Activated CD8-positive, alpha-beta memory T cell treated with anti-CD3 and anti-CD28 coated beads for 36 hours (primary cell): ENCODE data around the gene RFPL3. TPM values are rescaled to one million over a fixed set of nuclear protein-coding genes. Genes with fewer than 3 reads are reported as not detected.
"Not testable (repeated sequence)": the region's sequence is repeated elsewhere in the genome, so short reads cannot be mapped to it uniquely, and the experiment has no call there.

Source experiments
- CTCF ChIA-PET: fragments of 350-600 bp; sonication (Branson Sonifier 250); formaldehyde crosslinking; loops from one replicate; lab custom pipeline; 2021; ENCODE audit warnings: antibody characterized with exemption; lab: Charles Lee
- POLR2A ChIA-PET: fragments of 350-600 bp; sonication (Branson Sonifier 250); formaldehyde crosslinking; loops from one replicate; lab custom pipeline; 2021; ENCODE audit warnings: antibody characterized with exemption; lab: Charles Lee
- total RNA-seq, 2 experiments: library from RNA; stranded (reverse); gene quantifications; one replicate each; pipeline ENCODE4 v1.2.3, GENCODE V29; 2021

The RFPL3 gene
- total RNA-seq, 2 experiments from 2014 or later: not detected

DNA sequence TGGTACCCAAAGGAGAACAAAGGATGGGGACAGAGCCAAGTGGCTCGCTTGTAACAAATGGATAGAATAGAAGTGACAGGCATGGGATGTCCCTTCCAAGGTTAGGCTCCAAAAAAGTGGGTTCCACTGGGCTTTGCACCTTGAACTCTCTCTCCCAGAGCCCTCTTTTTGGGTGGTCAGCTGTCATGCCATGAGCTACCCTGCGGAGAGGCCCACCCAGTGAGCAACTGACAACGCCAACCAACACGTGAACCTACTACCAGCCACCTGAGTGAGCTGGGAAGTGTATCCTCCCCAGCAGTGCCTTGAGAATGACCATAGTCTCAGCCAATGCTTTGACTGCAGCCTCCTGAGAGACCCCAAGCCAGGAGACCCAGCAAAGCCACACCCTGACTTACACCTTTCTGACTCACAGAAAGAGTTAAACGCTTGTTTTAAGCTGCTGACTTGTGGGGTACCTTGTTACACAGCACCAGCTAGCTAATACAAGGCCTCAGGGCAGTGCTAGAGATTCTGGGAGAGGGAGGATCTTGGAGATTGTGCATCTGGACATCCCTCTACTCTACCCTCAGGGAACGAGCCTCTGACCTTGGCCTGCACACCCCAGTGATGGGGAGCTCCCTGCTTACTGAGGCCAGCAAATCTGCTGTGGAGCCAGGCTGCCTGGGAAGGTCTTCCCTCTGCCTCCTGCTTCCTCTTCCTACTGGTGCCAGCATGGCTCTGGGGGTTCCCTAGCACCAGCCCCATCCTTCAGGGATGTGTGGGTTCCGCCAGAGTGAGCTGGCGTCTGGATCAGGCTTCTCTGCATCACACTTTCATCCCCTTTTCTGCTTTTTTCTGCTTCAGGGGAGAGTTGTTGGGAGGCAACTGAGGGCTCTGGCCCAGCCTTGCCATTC, 29.1 kb upstream of the RFPL3 start:
- CTCF ChIA-PET: no interaction called here
- POLR2A ChIA-PET: no interaction called here

DNA sequence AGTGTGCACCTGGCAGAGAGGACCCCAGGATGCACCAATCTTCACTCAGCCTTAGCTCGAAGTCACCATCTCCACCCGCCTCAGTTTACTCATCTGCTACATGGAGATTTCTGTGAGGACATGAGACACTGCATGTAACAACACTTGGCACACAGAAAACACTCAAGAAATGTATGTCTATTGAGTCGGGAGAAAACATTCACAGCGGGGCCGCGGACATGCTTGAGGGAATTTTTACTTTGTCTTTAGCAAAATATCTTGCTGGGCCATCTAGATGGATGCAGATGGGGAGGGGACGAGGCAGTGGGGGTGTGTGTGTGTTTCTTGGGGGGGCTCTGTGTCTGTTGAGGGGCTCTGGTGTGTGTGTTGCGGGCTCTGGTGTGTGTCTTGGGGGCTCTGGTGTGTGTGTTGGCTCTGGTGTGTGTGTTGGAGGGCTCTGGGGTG, 28.4 kb upstream of the RFPL3 start:
- CTCF ChIA-PET: no interaction called here
- POLR2A ChIA-PET: no interaction called here

DNA sequence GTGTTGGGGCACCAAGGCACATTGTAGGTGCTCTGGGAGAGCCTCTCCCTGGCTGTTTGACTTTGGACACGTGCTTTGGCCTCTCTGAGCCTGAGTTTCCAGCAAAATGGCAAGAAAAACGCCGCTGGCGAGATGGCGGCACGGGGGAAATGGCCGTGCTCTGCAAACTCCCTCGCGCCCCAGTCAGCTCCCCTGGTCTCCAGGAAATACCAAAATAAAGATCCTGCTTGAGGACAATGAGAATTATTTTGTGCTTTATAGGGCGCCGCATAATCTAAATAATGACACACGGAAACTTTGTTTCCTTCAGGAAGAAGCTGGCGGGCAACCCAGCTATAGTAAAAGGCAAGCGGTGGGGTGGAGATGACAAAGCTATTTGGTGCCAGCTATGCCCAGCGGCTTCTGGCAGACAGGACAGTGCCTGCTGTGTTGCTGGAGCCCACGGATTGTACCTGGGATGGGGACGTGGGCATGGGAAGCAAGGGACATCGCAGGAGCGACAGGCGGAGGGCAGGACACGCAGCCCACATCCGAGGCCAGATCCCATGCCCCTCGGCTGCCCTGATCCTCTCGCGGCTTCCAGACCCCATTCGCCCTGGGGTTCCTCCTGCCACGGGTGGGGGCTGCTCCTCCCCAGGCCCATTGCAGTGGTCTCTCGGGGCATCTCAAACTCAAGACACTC, 26.3 kb upstream of the RFPL3 start:
- POLR2A ChIA-PET: no interaction called here
- CTCF ChIA-PET: no interaction called here

DNA sequence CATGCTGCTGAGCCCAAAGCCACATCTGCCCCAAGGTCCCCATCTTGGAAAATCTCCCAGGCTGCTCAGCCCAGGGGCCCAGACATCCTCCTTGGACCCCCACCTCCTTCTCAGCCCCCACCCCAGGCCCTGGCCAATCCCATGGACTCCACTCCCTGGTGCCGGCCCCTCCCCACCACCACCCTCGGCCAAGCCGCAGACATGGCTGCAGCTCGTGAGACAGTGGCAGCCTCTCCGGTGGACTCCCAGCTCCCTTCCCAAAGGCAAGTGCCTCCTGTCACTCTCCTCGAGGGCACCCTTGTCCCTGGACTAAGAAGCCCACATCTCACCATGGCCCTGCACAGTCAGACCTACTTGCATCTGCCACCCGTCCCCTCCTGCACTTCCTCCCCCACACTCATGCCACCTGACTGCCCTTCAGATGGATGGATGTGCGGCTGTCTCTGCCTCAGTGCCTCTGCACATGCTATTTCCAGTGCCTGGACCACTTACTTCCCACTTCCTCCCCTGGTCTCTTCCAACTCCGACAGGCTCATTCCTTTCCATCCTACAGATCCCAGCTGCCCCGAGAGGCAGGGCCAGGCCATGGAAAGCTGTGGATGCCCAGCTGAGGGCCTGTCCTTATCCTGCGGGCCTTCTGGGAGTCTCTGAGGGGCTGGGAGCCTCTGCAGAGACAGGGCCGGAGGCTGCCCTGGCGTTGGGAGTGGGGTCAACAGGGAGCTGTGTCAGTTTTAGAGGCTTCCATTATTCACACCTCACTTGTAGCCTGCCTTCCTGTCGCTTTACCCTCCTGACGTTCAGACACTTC, 25.5 kb upstream of the RFPL3 start:
- CTCF ChIA-PET: no interaction called here
- POLR2A ChIA-PET: no interaction called here

DNA sequence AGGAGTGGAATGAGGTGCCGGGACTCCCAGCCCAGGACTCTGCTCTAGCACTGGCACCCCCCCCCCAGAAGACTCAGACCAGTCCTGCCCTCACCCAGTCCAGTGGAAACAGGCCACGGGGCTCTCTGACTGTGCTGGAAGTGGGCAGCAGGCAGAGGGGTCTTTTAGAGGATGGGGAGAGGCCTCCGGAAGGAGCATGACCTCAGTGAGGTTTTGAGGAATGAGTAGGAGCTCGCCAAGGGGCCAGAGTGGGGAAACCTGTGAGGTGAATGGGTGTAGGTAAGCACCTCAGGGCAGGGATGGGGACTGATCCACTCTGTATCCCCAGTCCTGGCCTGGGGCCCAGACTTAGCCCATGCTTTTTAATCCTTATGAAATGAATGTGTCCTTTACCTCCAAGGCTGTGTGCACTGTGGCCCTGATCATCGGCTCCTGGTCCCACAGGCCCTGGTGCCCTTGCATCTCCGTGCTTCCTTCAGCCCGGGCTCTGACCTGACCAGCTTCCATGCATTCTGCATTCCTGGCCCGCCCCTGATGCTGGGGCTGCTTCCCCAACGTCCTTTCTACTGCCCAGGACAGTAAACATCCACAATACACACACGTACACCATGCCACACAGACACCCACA, 24.4 kb upstream of the RFPL3 start:
- POLR2A ChIA-PET: no interaction called here
- CTCF ChIA-PET: no interaction called here

DNA sequence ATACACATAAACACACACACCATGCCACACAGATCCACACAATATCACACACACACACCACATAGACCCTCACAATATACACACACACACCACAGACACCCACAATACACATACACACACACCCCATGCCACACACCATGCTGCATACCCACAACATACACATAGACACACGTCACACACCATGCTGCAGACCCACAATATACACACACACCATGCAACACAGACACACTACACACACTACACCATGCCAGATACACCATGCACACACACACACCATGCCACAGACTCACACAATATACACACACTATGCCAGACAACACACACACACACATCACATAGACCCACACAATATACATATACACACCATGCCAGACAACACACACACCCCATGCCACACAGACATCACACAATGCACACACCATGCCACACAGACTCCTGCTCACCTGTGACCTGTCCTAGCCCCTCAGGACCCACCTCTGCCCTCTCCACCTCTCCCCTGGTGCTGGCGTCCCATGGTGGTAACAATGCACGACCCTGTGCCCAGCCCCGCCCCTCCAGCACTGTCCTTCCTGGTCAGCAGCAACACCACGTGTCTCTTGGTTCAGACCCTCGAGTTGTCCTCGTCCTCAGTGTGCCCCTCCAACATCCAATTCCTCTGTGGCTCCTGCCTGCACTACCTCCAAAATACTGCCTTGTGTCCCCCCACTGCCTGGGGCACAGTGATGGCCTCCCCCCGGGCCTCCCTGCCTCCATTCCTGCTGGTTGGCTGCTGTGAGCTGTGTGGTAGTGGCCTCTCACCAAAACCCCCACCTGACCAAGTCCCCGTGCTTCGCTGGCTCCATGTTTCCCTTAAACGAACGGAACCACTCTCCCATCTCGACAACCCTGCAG, 23.7 kb upstream of the RFPL3 start:
- ChIA-PET POLR2A (no interaction called here), CTCF (no interaction called here)

DNA sequence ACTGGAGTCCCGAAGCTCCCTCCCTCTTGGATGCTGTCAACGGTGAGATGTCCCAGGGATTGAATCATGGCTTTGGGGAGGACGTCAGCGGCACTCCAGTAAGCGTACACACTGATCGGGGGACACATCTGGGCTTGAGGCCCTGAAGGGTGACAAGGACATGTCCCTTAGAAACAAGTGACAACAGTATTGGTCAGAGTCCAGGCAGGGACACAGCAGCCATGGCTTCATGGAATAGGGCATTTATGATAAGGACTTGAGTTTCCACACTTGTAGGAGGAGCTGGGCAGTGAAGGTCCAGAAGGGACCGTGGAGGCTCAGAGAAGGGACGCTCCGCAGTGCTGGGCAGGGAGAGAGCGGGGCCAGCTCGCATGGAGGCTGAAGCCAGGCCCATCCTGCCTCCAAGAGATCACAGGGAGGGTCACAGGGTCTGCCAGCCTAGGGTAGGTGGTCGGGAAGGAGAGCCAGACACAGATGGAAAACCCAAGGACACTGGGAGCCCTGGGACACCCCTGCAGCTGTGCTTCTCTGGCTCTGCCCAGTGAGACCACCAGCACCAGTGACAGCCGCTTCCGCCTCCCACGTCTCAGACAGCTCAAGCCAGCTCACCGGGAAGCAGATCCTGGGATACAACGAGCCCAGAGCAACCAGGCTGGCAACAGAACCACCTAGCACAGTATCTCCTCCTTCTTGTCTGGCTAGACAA, 22.9 kb upstream of the RFPL3 start:
- ChIA-PET POLR2A (no interaction called here), CTCF (no interaction called here)

DNA sequence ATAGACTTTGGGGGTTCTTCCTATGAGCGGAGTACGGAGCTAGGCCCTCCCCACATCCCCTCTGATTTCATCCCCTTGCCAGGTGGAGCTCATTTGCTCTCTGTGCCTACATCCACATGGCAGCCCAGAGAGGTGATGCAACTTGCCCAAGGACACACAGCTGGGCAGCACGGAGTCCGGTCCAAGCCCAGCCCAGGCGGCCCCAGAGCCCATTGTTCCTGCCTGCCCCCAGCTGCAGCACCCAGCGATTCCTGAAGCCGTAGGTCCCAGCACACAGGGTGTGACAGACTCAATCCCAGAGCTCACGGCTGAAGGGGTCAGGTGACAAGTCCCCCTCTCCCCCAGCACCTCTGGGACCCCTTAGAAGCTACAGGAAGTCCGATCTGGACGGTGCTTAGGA, 22.2 kb upstream of the RFPL3 start:
- ChIA-PET CTCF (no interaction called here), POLR2A (no interaction called here)

DNA sequence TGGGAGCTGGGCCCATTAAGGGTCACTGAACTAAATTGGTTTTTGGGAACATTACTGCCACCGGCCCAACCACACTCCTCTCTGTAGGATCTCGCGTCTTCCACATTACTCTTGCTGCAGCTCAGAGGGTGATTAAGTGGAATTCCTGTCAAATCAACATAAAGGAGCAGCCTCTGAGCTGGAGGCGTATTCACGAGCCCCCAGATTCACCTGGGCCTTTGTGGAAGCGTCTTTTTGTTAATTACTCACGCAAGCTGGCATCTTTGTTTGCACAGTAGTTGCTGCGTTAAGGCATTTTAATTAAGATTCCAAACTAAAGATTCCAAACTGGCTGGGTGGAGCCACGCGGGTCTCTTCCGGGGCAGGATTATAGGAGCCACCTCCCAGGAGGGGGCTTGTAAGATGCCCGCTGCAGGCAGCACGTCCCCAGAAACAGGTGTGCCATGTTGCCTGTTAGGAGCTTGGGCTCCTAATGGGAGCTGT, 21.5 kb upstream of the RFPL3 start:
- ChIA-PET POLR2A (no interaction called here), CTCF (no interaction called here)

DNA sequence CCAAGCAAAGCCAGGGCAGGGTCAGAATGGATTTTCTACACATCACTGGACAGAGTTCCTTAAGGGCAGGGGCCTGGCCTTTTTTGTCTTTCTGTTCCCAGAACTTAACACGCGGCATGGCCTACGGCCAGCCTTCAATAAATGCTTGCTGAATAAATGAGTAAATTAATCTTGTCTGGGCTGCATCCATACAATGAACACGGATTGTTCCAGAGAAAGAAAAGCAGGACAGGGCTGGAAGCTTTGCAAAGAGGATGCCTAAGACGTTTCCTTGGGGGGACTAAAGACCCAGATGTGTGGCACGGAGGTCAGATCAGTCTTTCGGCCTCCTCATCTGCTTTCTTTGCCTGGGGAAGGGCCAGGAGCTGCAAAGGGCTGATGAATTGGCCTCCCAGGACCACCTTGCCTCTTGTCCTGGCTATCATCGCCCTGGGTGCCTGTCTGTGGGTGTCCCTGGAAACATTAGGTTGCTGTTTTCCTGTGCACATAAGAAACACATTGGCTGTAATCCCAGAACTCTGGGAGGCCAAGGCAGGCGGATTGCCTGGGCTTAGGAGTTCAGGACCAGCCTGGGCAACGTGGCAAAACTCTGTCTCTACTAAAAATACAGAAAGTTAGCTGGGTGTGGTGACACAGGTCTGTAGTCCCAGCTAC, 20.8 kb upstream of the RFPL3 start:
- CTCF ChIA-PET: no interaction called here
- POLR2A ChIA-PET: no interaction called here

DNA sequence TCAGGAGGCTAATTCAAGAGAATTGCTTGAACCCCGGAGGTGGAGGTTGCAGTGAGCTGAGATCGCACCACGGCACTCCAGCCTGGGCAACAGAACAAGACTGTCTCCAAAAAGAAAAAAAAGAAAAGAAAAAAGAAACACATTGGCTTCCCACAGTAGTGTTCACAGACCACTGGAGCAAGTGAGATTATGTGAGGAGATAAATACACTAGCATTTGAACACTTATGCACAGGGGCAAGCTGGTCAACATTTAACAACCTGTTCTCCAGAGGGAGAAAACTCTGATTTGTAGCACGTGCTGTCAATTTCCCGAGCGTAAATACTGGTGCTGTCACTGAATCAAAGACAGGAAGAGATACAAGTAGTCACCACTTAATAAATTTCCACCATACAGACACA, 20.2 kb upstream of the RFPL3 start:
- POLR2A ChIA-PET, CTCF ChIA-PET: not testable (repeated sequence)

DNA sequence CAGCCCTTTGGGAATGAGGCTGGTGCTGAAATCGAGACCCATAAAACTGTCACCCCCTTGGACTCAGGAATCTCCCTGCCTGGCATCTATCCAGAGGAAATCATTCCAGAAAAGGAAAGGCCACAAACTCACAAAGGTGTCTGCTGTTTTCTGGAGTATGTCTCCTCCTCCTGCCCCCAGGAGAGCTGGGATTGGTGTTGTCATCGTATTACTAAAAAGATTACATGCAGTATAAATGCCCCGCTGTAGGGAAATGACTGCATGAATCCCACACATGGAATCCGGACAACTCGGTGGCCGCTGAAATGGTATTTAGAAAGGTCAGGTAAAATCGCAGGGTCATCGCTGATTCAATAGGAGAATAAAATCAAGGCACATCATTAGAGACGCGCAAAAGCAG, 18.9 kb upstream of the RFPL3 start:
- CTCF ChIA-PET: no interaction called here
- POLR2A ChIA-PET: no interaction called here

DNA sequence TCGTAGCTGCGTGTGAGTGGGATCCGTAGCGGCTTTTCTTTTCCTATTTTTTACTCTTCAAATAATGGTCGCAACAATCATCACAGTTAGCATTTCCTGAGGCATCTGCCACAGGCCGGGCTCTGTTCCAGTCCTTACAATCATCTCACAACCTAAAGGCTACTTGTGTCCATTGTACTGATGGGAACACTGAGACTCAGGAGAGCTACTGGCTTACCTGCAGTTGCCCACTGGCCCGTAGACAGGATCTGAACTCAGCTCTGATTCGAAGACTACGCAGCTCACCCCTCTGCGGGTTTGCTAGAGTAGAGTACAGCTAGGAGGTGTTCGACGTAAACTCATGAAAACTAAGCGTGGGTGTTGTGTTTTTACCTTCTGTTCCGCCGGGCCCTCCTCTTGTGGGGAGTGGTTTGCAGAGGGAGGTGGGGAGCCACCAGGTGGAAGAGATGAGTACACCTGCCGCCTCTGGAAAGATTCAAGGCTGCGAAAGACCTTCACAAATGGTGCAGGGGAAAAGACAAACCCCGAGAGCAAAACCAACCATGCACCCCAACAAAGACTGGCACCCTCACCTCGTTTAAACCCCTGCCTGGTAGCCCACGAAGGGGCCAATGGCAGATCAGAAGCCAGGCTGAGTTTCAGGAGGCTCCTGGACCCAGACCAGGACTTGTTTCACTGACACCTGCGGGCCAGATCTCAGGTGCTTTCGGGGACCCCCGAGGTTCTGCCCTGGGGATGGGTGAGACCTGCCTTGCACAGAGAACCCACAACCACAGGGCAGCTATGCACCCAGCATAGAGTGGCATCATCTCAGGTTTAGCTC, 18.3 kb upstream of the RFPL3 start:
- ChIA-PET POLR2A (no interaction called here), CTCF (no interaction called here)

DNA sequence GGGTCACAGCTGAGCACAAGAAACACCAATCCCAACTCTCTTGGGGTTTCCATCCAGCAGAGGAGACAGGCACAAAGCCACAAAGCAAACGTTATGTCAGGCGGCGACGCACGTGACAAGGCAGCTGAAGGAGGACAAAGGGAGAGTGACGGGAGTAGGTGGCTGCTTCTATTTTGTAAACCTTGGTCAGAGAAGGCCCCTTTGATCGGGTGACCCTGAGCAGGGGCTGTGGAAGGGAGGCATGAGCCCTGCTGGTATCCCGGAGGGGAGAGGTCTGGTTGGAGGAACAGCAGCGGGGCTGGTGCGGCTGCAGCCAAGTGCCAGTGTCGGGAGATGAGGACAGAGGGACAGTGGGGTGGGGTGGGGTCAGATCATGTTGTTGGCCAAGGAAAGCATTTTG, 17.3 kb upstream of the RFPL3 start:
- ChIA-PET CTCF (no interaction called here), POLR2A (no interaction called here)

DNA sequence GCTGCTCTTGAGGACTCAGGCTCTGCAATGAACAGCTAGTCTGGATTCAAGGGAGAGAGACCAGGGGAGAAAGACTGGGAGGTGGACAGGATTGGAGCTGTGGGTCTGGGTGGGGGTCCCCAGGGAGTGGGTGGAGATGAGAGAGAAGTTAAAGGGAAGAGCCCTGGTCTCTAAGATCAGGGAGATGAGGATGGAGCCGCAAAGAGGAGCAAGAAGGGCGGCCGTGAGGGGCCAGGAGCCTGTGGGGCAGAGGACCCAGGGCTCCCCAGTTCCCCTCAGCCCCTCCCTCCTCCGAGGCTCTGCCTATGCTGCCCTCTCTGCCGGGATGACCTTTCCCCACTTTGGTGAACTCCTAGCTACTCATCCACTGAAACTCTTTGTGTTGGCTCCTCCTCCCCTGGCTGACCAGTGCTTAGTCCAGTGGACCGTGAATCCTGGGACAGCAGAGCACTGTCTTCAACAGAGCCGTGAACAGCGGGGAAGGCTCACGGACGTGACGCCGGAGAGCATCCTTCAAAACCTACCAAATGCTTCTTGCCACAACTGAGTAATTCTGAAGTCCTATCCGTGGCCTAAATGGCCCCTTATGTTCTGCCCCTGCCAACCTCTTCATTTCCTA, 16.4 kb upstream of the RFPL3 start:
- ChIA-PET POLR2A (no interaction called here), CTCF (no interaction called here)

DNA sequence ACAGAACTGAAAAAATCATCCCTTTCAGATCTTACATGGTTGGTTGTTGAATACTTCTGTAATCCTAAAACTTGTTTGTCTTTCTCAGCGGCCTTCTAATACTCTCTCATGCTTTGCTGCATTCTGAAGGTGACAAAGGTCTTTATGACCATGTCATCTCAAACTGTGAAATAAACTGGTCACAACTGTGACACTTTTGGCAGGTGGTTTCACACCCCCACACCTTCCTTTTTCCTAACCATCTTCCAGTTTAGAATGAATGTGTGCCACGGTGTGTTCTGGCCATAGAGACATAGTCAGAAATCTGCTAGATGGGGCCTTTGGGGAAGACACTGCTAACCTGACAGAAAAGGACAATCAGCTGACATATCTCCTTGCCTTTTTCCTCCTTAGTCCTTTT, 14.7 kb upstream of the RFPL3 start:
- POLR2A ChIA-PET: no interaction called here
- CTCF ChIA-PET: no interaction called here
